NCI-H2107 treated with DMSO at 0.1 percent for 48 hours (cell line): ENCODE results near the gene CHST2.

Source experiments
- DNase-seq: peaks from one replicate; lab custom pipeline; 2025; ENCODE audit not compliant: unreplicated experiment; lab: John Stamatoyannopoulos, UW

Gene CHST2

GRCh38 chr3:143098032-143098764, 21.4 kb upstream of the CHST2 start:
- DNase-seq, result no peak

DNA sequence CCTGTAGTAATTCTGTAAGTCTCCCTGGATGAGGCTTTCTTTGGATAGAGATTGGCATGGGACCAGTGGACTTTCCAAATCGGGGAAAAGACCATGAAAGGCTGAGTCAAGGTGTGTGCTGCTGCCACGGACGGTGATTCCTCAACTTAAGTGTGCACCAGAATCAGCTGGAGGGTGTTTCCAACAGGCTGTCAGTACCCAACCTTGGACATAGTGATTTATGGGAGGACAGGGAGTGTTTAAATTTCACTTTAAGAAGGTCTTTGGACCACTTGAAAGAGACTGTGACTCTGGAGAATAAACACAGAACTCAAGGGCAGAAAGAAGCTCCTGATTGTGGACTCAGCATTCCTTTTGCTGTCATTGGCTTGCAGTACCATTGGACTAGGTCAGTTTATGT, 20.4 kb upstream of the CHST2 start:
- no peak for DNase-seq

- DNase-seq, result no peak
Measured at GRCh38 chr3:143099690-143100089, 19.9 kb upstream of the CHST2 start.

DNA sequence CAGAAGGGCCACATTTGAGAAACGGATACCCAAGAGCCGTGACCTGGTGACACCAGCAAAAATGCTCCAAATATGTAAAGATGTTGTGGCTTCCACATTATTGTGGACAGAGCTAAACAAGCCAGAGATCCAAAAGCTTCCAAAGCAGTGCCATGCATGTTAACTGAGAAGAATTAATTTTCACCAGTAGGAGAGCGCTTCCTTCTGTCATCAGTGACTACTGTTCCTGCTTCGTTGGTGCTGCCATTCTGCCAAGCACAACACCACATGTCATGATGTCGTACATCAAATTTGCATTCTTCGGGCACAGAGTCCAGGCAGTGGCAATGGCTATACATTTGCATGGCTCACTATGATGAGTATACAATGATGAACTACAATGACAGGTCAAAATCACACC, 19.1 kb upstream of the CHST2 start:
- no peak for DNase-seq

- no peak for DNase-seq
Measured at GRCh38 chr3:143101792-143102381, 17.7 kb upstream of the CHST2 start.

DNA sequence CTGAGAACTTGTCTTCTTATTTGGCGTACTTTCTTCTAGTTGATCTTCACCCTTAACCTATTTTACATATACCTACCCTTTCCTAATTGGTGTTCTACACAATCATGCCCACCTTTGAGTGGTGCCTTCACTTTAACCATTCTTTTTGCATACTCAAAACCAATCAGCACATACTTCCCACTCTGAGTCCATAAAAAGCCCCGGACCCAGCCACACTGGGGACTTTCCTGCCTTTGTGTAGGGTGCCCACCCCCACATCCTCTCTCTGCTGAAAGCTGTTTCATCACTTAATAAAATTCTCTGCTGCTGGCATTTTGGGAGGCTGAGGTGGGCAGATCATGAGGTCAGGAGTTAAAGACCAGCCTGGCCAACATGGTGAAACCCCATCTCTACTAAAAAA, 15.9 kb upstream of the CHST2 start:
- no peak for DNase-seq

DNA sequence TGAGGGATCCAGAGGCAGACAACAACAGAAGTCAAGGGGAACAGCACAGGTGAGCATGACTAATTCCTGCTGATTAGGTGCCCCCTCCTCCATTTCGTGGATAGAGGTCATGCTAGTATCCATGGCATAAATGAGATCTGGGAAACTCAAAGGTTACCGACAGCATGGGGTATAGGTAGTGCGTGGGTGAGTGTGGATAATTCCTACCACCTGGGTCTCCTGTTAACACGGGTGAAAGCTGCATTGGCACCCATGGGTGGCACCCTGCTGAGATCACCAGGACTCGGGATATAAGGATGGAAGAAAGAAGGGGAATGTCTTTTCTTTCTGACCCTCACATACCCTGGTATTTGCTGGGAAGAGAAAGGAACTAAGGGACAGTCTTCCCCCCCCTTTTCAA, 14.4 kb upstream of the CHST2 start:
- DNase-seq, result no peak

DNA sequence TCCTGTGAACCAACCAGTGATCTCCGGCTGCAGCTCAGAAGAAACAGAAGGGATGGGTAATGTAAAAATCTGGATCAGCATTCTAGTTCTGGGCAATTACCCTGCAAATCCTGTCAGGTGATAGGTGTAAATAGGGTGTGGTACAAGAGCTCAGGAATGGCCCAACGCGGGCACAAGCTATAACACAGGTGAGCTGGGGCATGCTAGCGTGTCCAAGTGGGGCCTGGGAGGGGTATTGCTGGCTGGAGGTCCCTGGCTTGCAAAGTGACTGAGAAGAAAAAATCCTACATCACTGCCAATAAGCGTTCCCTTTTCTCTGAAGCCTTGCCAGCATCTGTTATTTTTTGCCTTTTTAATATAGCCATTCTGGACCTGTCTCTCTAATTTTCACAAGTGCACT, 9.7 kb upstream of the CHST2 start:
- no peak for DNase-seq

DNA sequence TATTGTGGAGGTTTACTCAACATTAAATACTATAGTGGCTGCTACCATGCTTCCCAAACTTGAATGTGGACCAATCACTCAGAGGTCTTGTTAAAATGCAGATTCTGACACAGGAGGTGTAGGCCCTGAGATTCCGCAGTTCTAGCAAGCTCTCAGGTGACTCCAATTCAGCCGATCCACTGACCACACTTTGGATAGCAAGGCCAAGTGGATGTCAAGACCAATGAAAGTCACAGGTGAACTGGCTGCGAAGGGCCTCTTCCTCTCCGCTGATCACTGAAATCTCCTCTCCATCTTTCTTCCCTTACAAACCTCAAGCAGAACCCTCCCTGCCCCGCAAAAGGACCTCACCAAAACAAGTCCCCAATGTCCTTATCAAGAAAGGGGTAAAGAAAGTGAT, 9.2 kb upstream of the CHST2 start:
- no peak for DNase-seq

DNA sequence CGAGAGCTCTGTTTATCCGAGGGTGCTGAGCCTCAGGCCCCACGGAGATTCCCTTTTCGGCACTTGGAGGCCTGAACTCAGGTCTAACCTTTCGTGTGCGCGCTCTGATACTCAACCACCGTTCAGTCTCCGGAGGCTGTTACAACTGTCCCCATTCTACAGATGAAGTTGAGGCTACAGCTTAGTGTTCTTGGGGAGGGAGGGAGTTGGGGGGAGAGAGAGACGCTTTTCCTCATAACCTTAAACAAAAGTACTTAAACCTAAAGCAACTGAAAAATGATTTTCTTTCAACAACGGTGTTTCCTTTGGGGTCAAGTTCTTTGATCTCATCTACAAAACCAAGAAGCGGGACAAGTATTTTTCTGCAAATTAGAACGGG, 952 bp upstream of the CHST2 start:
- no peak for DNase-seq

DNA sequence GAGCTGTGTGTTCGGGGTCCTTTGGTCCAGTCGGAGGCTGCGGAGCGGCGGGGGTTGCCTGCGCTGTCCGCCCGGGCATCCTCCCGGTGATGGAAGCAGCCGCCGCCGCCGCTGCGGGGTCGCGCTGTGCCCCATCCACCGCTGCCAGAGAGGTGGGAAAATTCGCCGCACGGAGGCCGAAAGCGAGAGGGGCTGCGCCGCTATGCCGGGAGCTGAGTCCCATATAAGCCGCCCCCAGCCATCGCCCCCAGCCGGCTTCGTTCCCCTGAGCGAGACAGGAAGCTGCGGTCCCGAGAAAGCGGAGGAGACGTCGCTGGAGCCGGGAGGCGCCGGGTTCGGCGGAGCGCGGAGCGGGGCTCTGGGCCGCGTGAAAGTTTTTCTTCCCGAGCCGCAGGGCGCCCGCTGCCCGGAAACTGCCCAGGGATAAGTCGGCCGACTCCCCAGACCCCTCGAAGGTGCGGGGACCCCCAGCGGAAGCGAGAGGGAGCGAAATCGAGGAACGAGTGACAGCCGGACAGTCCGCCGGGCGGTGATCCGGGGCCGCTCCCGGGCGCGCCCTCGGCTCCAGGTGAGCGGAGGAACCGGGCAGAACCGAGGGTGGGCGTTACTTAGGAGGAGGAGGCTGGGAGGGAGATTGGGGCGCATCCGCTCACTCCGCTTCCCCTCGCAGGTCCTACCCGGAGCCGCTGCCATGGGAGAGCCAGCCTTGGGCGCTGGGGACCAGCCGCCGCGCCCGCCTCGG, 574 bp downstream of the CHST2 start:
- no peak for DNase-seq

DNA sequence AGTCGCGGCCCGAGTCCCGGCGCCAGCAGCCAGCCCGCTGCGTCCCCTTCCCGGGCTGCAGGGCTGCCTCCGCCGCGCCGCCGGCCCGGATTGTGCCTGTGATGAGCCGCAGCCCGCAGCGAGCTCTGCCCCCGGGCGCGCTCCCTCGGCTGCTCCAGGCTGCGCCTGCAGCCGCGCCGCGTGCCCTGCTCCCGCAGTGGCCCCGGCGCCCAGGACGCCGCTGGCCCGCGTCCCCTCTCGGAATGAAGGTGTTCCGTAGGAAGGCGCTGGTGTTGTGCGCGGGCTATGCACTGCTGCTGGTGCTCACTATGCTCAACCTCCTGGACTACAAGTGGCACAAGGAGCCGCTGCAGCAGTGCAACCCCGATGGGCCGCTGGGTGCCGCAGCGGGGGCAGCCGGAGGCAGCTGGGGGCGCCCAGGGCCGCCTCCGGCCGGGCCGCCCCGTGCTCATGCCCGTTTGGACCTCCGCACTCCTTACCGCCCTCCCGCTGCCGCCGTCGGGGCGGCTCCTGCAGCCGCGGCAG, 1.2 kb downstream of the CHST2 start:
- no peak for DNase-seq

DNA sequence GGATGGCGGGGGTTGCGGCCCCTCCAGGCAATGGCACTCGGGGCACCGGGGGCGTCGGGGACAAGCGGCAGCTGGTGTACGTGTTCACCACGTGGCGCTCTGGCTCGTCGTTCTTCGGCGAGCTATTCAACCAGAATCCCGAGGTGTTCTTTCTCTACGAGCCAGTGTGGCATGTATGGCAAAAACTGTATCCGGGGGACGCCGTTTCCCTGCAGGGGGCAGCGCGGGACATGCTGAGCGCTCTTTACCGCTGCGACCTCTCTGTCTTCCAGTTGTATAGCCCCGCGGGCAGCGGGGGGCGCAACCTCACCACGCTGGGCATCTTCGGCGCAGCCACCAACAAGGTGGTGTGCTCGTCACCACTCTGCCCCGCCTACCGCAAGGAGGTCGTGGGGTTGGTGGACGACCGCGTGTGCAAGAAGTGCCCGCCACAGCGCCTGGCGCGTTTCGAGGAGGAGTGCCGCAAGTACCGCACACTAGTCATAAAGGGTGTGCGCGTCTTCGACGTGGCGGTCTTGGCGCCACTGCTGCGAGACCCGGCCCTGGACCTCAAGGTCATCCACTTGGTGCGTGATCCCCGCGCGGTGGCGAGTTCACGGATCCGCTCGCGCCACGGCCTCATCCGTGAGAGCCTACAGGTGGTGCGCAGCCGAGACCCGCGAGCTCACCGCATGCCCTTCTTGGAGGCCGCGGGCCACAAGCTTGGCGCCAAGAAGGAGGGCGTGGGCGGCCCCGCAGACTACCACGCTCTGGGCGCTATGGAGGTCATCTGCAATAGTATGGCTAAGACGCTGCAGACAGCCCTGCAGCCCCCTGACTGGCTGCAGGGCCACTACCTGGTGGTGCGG, 1.9 kb downstream of the CHST2 start:
- DNase-seq, result no peak

- DNase-seq, result no peak
Measured at GRCh38 chr3:143122089-143122430, 2.5 kb downstream of the CHST2 start.

DNA sequence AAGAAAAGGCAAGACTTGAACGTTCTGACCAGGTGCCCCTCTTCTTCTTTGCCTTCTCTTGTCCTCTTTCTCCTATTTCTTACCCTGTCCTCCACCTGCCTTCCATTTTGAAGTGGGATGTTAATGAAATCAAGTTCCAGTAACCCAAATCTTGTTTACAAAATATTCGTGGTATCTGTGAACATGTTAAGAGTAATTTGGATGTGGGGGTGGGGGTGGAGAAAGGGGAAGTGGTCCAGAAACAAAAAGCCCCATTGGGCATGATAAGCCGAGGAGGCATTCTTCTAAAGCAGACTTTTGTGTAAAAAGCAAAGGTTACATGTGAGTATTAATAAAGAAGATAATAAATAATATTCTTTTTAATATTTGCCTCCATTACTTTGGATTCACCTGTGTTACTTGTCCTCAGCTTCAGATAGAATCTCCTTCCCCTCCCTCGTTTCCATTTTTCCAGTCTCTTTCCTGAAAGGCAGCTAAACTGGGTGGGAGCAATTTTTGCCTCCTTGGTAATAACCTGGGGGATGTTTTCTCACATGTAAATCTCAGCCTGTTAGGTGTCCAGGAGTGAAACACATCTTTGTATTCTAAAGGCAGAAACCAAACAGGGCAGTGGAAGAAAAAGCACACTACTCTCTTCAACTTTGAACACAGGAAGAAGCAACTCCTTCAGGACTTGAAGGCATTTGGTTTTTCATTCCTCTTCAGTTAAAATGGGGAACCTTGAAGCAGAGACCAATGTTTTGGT, 3.2 kb downstream of the CHST2 start:
- no peak for DNase-seq

DNA sequence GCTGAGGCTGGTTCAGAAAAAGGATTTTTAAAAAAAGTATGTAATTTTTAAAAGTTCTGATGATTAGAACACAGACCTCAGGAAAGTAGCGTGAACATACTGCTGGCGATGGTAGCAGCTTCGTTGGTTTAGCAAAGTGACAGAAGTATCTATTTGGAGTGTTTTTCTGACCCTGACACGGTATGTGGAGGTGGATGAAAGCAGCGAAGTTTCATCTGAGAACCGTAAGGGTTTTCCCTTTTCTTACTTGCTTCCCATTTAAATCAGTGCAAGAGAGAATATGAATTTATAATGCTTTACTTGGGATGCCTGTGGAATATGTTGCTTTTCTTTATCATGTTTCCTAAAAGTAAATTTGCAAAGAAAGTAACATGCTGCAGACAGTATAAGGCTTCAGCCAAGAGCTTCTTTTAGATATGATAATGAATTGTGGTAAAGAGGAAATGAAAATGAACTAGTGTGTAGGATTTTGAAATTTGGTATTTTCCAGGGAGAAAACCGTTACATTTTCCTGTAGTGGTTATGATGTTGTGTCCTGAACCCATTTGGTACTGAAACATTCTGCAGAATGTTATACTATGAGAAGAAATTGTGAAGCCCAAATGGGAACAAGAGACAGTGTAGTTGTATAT, 3.9 kb downstream of the CHST2 start:
- no peak for DNase-seq

DNA sequence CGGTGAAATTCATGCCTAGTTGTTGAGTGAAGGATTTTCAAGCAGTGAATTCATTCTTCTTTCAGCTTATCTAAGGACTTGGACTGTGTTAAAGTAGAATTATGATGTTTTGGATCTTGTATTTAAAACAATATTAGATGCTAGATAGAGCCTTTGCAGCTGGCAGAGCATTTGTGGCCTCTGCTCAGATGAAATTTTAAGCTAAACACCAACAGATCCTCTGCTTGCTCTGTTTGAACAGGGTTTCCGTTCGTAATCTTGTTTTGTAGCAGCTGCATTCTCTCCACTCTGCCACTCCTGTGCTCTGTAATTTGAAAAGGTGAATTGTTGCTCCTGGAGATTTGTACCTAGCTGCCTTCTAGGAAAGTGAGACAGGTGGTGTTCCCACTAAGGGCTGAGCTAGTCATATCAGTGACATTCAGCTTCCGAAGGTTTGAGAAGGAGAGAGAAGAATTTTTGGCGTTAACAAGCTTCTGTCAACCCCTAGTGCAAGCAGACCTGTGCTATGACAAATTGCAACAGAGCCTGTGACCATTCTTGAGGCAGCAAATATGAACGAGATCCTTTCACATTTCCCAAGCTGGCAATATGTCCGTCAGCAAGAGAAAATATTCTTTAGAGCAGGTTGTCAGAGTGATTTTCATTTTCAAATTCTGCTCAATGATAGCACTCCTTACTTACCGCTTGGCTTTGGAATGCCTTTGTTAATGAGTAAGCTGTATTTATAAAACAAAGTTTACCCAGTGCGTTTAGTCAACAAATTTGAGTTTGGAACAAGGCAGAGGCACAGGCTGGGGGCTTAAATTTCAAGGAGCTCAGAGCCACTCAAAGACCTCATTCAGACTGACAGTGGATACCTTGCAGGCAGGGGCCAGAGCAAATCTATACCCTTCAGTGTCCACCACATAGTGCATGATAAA, 5.3 kb downstream of the CHST2 start:
- DNase-seq, result peak; percentile 44

GRCh38 chr3:143127801-143128200, 8.2 kb downstream of the CHST2 start:
- DNase-seq, result no peak
